ACHN (cell line): ENCODE measurements around the gene SPTBN1.

Experiments
- DNase-seq: peaks from one replicate; pipeline ENCODE4 v3.0.0-alpha.2; 2015
- in situ Hi-C: cut with HindIII; loops from 2 replicates; pipeline ENCODE4 v1.10.0; 2017; ENCODE audit warnings: low sequenced_read_pairs, low pct_ligation_motif_present, low pct_unique_long_range_greater_than_20kb

SPTBN1 gene

DNA sequence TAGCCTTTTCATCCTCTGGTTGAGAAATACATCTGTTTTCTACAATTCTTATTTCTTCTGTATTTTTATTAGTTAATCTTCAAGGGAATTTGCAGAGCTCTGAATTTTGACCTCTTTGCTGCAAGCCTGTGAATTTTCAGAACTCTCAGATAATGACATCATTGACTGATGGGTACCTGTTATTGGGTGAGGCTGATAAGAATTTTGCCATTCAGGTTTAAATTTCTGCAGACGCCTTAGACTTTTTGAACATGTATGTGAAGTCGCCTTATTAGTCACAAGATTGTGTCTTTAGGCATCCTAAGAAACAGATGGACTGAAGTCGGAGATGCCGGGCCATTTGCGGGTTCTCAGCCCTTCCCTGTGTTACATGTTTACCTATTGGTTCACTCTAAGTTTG, 82.4 kb downstream of the SPTBN1 start:
- DNase-seq, result no peak
- in situ Hi-C loops, result no loop called here

DNA sequence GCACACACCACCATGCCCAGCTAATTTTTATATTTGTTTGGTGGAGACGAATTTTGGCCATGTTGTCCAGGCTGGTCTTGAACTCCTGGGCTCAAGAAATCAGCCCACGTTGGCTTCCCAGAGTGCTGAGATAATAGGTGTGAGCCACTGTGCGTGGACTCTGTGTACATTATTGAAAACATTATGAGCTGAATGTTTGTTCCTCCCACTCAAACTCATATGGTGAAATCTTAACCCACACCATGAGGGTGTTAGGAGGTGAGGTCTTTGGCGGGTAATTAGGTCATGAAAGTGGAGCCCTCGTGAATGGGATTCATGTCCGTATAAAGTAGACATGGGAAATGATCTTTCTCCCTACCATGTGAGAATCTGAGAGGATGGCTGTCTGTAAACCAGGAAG, 83.6 kb downstream of the SPTBN1 start:
- in situ Hi-C loops, result no loop called here
- no peak for DNase-seq

DNA sequence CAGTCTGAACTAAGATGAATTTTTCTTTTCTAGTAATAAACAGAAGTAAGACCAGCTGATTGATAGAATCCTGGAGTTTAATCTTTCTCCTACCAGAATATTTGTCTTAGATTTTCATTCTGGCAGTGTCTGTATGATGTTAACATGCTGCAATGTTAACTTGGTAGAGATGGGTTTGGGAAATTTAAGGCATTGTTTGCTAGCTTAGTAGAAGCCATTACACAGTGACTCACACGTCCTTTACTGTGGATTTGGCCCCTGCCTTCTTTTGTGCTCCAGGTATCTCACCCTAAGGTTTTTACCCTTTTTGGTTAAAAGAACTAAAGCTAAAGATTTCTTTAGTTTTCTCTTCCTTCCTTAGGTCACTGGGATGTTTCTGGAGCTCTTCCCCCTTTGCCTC, 84.1 kb downstream of the SPTBN1 start:
- no peak for DNase-seq
- in situ Hi-C loops, result no loop called here

DNA sequence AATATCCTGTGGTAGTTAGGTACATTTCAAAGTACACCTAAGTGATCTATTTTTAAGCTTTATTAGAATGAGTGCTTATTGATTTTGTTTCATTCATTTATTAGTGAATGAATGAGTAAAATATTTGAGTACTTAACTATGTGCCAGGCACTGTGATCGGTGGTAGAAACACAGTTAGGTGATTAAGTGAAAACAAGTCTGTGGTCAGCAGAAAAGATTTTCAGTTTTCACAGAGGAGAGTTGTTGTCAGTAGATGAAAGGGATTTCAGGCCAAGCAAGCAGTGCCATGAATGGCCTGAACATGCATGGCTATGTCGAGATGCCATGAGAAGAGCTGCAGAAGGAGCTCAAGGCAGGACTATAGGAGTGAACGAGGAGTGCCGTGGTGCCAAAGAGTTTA, 85.9 kb downstream of the SPTBN1 start:
- DNase-seq, result no peak

DNA sequence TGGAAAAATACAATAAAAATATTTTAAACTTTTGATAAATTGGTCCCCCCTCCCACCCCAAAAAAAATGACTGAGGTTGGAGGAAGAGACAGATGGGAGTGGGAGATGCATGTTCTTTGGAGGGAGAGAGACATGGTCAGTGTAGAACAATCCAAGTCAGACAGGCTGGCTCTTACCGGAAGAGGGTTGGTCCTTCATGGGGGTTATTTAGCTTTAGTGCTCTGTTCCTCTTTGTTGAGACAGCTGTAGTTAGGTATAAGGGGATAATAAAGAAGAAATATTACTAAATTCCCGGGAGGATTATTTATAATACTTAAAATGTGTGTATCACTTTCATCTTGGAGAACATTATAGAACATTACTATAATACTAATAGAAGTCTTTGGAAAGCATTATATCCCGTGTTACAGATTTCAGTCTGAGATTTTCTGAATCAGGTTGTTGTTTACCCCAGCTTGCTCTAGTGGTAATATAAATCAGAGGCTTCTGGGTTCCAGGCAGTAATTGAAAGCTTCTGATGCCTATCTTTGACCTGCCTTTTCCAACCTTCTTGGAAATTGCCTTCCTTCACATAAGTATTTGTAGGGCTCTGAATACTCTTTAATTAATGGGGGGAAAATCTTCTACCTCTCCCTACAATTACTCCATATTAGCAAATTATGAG, 87.7 kb downstream of the SPTBN1 start:
- in situ Hi-C loops, result no loop called here
- DNase-seq, result no peak

More for the DNA sequence above, 85.9 kb downstream of the SPTBN1 start:
- in situ Hi-C loops, result no loop called here

DNA sequence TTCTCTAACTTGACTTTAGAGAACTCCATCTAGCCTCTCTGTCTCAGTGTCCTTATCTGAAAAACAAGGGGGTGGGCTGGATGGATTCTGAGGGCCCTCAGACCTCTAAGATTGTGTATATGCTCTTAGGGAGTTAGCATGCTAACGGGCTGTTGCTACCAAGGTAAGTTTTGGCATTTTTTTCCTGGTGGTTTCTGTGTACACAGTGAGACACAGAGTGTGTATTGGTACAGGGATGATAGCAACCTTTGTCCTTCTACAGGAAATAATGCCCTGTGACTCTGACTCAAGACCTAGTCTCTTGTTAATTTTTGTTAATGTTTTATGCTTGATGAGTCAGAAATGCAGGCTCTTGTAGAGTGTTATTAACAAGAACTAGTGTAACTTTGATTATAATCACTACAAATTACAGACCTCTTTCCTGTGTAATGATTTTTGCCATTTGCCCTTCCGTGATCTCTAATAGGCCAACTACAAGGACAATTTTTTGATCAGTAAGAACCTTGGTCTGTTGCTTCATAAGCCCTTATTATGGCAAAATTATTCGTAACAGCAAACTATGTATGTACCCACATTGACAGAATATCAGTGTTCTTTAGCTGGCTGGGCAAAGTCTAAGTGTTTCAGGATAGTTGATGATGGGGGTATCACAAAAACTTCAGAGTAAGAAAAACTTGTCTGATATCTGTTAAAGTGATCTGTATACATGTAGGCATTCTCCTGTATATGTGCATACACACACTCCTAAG, 89.7 kb downstream of the SPTBN1 start:
- DNase-seq, result peak; percentile 89

DNA sequence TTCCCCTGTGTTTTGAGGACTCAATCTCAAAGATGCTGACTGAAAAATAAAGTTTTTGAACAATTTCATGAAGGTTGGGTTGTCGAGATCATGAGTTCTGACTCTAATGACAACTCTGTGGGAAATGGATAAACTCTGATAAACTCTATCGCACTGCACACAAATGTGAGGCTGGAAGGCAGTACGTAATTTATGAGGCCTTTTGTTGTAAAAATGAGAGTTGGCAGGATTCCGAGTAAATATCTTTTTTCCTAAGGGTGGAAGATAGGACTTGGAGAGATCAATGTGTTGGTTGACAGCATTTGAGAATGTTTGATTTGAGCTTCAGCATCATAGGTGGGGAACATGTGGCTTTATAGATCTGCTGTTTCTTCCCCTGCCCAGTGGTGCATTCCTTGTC, 90.4 kb downstream of the SPTBN1 start:
- DNase-seq, result no peak
- in situ Hi-C loops, result no loop called here

More for the DNA sequence above, 89.7 kb downstream of the SPTBN1 start:
- in situ Hi-C loops, result no loop called here

DNA sequence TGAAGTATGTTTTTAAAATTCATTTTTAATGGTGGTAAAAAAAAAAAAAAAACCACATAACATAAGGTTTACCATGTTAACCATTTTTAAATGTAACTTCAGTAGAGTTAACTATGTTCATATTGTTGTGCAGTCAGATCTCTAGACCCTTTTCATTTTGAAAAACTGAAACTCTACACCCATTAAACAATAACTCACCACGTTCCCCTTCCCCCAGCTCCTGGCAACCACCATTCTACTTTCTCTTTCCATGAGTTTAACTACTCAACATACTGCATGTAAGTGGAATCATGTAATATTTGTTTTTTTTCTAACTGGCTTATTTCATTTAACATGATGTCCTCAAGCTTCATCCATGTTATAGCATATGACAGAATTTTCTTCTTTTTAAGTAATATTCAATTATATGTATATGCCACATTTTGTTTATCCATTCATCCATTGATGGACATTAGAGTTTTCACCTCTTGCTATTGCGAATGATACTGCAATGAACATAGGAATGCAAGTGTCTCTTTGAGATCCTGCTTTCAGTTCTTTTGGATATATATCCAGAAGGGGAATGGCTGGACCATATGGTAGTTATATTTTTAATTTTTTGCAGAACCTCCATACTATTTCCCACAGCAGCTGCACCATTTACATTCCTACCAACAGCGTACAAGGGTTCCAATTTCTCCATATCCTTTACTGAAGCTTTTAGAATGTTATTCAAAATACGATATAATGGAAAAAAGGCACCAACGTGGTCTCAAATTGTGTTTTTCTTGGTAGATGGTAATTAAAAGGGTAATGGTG, 91.0 kb downstream of the SPTBN1 start:
- in situ Hi-C loops, result no loop called here
- DNase-seq, result peak; percentile 52

DNA sequence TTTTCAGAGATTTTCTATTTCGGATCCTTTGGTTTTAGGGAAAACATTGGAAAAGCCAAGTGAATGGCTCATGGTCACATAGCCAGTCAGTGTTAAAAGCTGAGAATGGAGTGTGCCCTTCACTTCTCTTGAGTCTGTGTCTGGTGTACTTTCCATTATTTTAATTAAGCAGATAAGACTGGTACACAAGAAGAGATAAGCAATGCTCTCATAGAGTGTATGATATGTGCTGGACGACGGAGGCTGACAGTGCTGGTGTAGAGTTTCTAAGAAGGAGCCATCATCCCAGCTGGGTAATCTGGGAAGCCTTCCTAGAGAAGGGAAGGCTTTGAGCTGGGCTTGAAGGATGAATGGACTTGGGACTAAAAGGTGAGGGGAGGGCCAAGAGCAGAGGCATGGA, 93.3 kb downstream of the SPTBN1 start:
- DNase-seq, result no peak
- in situ Hi-C loops, result no loop called here

DNA sequence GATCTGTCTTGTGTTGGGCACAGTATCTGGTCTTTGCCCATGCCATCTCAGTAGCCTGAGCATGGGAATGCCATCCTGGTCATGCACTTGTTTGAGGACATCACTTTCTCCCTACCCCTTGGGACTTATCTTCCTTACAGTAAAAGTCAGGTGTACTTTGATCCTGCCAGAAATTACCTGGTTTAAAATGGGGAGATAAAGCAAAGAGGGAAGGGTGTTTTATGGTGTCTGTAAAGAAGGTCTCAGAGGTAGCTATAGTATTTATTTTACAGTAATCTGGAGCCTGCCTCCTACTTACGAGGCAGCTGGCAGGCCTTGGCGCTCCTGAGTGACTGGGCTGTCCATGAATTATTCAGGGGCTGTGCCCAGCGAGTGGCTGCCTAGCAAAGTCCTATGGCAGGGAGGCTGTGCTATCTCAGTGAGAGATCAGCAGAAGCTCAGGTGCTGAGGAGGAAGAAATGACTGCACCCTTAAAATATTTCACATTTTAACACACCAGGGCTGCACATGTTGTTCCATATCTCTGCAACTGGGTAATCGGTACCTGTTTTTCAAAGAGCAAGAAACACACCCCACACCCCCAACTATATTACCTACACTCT, 93.9 kb downstream of the SPTBN1 start:
- in situ Hi-C loops, result no loop called here
- no peak for DNase-seq

DNA sequence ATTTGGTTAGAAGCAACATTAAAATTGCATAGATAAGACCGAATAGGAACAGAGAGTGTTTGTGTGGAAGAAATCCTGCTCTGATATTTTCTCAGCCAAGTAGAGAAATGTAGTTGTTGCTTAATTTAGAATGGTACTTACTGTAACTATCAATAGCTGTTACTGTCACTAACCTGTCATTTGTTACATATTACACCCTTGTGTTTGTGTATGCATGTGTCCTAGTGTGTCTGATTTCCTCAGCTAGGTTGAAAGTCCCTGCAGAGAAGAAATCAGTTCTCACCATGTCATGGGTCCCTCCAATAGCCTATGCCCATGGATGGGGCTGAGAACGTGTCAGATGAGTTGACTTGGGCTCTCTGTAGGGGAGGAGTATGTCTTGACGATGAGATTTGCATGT, 94.4 kb downstream of the SPTBN1 start:
- in situ Hi-C loops, result no loop called here

DNA sequence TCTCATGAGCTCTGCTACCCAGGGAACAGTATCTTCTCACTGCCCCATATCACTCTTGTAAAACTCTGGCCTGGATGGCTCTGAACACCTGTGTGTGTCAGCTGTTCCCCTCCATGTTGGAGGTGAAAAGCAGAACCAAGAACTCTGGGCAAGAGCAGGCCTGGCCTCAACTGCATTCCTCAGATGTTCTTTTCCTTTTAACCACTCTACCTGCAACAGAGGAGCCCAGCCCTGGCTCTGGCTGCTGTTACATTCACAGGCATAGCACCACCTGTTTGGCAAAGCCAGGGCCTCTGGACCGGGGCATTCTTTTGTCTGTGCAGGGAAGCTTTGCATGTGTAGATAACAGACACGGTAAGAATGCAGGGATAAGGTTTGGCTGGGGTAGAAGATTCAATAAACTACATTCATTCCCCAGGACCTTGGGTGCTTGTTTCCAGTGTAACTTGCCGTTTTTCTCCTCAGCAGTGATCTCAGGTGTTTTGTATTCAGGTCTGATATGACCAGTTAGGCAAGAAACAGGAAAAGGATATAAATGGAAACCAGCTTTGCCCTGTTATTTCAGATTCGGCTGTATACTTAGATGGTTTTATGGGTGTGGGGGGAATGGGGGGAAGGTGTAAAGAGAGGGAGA, 95.1 kb downstream of the SPTBN1 start:
- no peak for DNase-seq
- in situ Hi-C loops, result no loop called here

More for the DNA sequence above, 94.4 kb downstream of the SPTBN1 start:
- no peak for DNase-seq

DNA sequence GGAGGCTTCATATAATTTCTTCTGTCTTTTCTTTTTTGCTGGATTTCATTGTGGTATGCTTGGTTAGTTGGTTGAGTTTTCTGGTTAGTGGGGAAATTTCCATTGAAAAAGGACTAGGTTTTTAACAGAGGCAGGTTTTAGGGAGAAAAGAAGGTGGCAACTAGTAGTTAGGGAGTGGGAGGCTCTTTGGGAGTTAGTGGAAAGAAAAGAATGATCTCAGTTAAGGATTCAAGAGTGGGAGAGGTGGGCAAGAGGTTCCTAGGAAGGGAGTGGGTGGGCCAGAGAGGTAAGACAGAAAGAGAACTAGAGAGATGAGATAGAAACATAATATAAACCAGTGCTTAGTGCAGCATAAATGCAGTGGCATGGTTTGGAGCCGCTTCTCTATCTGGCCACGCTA, 96.9 kb downstream of the SPTBN1 start:
- no peak for DNase-seq
- in situ Hi-C loops, result no loop called here

DNA sequence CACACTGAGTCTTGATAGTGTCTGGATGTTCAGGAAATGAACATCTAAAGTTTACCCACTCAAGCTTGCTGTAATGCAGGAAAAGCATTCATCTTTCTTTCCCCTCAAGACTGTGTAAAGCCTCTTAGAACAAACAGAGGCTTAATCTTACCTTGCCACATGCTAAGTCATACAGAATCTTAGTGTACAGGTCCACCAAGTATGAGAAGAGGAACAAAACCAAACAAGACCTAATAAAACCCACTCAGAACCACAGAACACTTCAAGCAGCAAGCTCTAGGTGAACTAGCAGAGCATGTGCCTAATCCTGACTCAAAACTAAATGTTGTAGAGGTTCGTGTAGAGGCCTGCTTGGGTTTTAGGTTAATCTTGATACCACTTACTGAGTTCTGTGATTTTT, 97.6 kb downstream of the SPTBN1 start:
- no peak for DNase-seq
- in situ Hi-C loops, result no loop called here

DNA sequence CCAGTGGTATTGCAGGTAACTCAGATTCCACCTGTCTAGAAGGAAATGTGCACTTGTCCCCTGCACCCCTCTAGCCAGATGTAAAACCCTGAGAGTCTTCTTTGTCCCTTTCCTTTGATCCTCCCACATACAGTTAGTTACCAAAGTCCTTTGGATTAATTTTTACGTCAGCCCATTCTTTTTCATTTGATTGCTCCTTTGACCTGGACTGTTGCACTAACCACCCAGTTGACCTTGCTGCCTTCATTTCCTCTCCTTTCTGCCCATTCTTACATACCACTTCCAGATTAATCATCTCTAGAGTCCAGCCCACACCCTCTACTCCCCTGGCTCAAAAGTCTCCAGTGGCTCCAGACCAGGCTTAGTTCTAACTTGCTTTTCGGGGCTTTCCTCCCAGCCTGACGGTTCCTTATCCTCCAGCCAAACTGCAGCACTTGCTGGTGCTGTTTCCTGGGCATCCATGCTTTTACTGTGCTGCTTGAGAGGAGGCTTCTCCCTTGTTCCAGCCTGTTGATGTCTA, 99.3 kb downstream of the SPTBN1 start:
- peak; percentile 56 for DNase-seq
- in situ Hi-C loops, result no loop called here

DNA sequence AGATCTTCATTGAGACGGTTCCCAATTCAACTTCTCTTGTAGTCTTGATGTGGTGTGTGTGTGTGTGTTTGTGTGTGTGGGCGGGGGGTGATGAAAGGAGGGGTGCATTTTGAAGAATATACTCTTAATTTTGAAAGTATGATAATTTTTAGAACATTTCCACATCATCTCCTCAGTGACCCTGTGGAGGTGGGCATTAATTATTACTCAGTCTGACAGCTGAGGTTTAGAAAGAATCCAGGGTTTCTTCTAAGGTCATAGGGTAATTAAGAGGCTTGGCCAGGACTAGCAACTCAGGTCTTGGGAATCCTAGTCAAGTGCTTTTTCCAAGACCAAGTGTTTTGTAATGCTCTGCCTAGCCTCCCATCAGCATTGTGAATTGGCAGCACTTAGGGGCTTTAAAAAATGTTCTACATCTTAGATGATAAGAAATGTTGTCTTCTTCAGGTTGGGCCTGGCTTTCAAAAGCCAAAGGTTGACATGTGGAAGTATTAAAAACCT, 100.5 kb downstream of the SPTBN1 start:
- DNase-seq, result peak; percentile 72
- in situ Hi-C loops, result no loop called here

DNA sequence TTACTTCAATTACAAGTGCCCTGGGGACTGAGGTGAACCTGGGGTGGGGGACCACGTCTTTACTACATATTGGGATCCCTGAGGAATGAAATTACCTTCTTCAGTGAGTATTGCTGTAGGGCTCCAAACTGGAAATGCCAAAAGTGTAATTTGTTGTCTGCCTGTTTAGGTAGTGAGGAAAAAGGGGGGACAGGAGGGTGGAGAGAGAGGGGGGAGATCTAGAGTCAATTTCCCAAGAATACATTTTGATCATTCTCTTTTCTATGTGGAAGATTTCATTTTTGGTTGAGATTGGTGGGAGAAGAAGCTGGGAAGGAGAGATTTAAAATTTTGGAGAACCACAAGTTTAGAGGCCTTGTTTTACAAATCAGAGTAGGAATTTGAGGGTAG, 101.1 kb downstream of the SPTBN1 start:
- in situ Hi-C loops, result no loop called here
- no peak for DNase-seq

DNA sequence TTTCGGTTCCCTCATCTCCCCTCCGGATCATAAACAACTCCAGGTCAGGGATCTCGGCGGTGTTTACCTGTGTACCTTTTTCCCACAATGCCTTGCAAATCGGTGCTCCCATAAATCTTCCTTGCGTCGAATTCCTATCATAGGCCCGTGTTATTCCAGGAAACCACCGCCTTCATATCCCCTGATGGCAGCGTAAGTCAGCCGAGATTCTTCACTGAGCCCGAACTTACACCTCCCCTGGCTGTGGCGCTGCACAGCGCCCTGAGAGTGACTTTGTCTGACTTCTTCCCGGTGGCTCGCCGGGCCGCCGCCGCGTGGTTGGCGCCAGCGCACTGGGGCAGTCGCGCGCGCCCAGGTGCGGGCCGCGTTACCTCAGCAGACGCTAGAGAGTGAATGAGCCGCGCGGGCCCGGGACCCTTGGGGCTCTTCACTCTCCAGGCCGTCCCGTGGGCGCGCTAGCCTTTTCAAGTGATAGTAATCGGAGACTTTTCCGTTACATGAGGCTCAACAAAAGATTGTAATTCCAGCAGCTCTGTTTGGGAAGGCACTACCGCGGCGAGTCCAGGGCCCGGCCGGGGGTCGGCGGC, 101.6 kb downstream of the SPTBN1 start:
- in situ Hi-C loops, result no loop called here
- DNase-seq, result peak; percentile 73
